HL-60 (cell line): Measurements from ENCODE around the gene EFR3B.

Experiments
- POLR2AphosphoS5 ChIP-seq: IDR thresholded peaks from 2 replicates; pipeline ENCODE4 v1.6.1; 2012; ENCODE audit warnings: low read depth
- TF ChIP-seq, protein P1 (sequence below): IDR thresholded peaks from 2 replicates; pipeline ENCODE4 v1.6.1; 2012; ENCODE audit warnings: low read depth; ENCODE audit not compliant: insufficient replicate concordance

DNA sequence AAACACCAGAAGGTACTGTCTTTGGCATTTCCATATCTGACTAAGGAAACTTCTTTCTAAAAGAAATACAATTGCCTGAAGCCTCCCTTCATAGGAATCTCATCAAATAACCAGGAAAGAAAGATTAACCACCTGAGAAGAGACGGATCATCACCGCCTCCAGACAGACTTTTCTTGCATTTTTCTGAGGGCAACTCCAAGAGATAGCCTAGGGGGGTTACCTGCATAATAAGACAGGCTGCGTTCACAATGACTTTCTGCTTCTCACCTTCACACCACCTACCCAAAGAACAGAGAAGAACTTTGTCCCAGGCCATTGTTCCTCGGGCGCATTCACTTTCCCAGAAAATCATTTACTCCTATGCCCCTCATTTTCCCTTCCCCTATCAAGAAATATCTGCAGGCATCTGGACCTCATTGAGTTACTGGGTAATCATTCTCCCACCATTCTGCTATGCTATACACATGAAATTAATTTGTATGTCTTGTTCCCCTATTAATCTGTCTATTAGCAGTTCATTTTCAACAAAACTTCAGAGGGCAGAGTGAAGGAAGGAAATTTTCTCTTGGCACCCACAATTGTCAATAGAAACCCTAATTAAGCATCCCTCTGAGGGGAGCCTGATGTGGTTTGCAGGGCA lies 134.8 kb downstream of the EFR3B start:
- TF ChIP-seq, protein P1, sequence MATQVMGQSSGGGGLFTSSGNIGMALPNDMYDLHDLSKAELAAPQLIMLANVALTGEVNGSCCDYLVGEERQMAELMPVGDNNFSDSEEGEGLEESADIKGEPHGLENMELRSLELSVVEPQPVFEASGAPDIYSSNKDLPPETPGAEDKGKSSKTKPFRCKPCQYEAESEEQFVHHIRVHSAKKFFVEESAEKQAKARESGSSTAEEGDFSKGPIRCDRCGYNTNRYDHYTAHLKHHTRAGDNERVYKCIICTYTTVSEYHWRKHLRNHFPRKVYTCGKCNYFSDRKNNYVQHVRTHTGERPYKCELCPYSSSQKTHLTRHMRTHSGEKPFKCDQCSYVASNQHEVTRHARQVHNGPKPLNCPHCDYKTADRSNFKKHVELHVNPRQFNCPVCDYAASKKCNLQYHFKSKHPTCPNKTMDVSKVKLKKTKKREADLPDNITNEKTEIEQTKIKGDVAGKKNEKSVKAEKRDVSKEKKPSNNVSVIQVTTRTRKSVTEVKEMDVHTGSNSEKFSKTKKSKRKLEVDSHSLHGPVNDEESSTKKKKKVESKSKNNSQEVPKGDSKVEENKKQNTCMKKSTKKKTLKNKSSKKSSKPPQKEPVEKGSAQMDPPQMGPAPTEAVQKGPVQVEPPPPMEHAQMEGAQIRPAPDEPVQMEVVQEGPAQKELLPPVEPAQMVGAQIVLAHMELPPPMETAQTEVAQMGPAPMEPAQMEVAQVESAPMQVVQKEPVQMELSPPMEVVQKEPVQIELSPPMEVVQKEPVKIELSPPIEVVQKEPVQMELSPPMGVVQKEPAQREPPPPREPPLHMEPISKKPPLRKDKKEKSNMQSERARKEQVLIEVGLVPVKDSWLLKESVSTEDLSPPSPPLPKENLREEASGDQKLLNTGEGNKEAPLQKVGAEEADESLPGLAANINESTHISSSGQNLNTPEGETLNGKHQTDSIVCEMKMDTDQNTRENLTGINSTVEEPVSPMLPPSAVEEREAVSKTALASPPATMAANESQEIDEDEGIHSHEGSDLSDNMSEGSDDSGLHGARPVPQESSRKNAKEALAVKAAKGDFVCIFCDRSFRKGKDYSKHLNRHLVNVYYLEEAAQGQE = no peak
- TF ChIP-seq POLR2AphosphoS5 = no peak
